GM12878 (cell line): ENCODE results near the gene TTC39B. TPM values are rescaled to one million over a fixed set of nuclear protein-coding genes. Genes with fewer than 3 reads are reported as not detected.

Experiments
- ATAC-seq: fragments of 200-7000 bp; cut with Tn5 transposase; 3 replicates; pipeline ENCODE4 v1.9.1; 2020; ENCODE audit warnings: mild to moderate bottlenecking, moderate library complexity
- BruUV-seq: library from RNA; stranded (reverse); fragments of 400-500 nt; replicated peaks from 2 replicates; lab custom pipeline; 2021; lab: Mats Ljungman, UMichigan
- CTCF ChIA-PET: fragments of 300-600 bp; sonication (Branson Sonifier 250); formaldehyde crosslinking; extraction: SDS; loops from one replicate; lab custom pipeline; 2021; ENCODE audit warnings: inconsistent platforms; lab: Yijun Ruan, JAX
- POLR2A ChIA-PET: fragments of 350-600 bp; formaldehyde crosslinking; extraction: SDS; loops from one replicate; lab custom pipeline; 2021; ENCODE audit warnings: inconsistent platforms; lab: Charles Lee
- RAD21 ChIA-PET: fragments of 300-600 bp; sonication (Branson Sonifier 250); formaldehyde crosslinking; loops from one replicate; lab custom pipeline; 2023; ENCODE audit warnings: antibody characterized with exemption; ENCODE audit not compliant: unreplicated experiment; lab: Charles Lee
- SMC1A ChIA-PET: fragments of 300-600 bp; sonication (Branson Sonifier 250); formaldehyde crosslinking; loops from one replicate; lab custom pipeline; 2023; ENCODE audit not compliant: unreplicated experiment, uncharacterized antibody; lab: Charles Lee
- DNase-seq: peaks from one replicate; pipeline ENCODE4 v3.0.0-alpha.2; 2011; ENCODE audit warnings: low read depth, low spot score
- FAIRE-seq: peaks from 3 replicates; lab custom pipeline; 2011; peaks lifted over from hg19 to GRCh38; lab: Jason Lieb, UNC
- H2AFZ ChIP-seq: 2 replicates; pipeline ENCODE4 v1.6.0; 2011; ENCODE audit warnings: low read depth, low read length, control low read depth; ENCODE audit not compliant: control insufficient read depth
- H3K27ac ChIP-seq: 2 replicates; pipeline ENCODE4 v1.5.1; 2011; ENCODE audit warnings: control low read depth; ENCODE audit not compliant: control insufficient read depth, insufficient read depth
- H3K27me3 ChIP-seq, 2 experiments: replicated peaks in 1 of 2; 2 replicates each; pipeline versions ENCODE4 v1.6.0 to v1.6.1; 2011; ENCODE audit warnings: low read length in 1 of 2; ENCODE audit not compliant: control insufficient read depth in 2 of 2, insufficient read depth in 2 of 2
- H3K36me3 ChIP-seq, 2 experiments: 2 replicates each; pipeline ENCODE4 v1.5.1; 2011; ENCODE audit warnings: low read length in 1 of 2; ENCODE audit not compliant: control insufficient read depth in 2 of 2, insufficient read depth in 2 of 2
- H3K4me1 ChIP-seq: 2 replicates; pipeline ENCODE4 v1.6.1; 2011; ENCODE audit warnings: mild to moderate bottlenecking, low read length, moderate library complexity, mixed read lengths; ENCODE audit not compliant: control insufficient read depth, insufficient read depth
- H3K4me2 ChIP-seq: 2 replicates; pipeline ENCODE4 v1.6.0; 2011; ENCODE audit warnings: control low read depth; ENCODE audit not compliant: control insufficient read depth, insufficient read depth
- H3K4me3 ChIP-seq: fragments of 200-600 bp; sonication (generic); 2 replicates; pipeline ENCODE4 v1.5.1; 2016
- H3K79me2 ChIP-seq: 2 replicates; pipeline ENCODE4 v1.6.0; 2011; ENCODE audit warnings: low read length; ENCODE audit not compliant: control insufficient read depth, insufficient read depth
- H3K9ac ChIP-seq: 2 replicates; pipeline ENCODE4 v1.8.0; 2011; ENCODE audit warnings: low read length, control low read depth, mixed read lengths; ENCODE audit not compliant: control insufficient read depth, insufficient read depth
- H3K9me3 ChIP-seq: replicated peaks from 3 replicates; pipeline ENCODE4 v1.5.1; 2011; ENCODE audit warnings: mild to moderate bottlenecking, low read length; ENCODE audit not compliant: control insufficient read depth, insufficient read depth
- H4K20me1 ChIP-seq: 2 replicates; pipeline ENCODE4 v1.6.0; 2011; ENCODE audit not compliant: control insufficient read depth, insufficient read depth
- ETV6 ChIP-seq, 2 experiments: fragments of 450-650 bp in 1 of 2; IDR thresholded peaks in 1 of 2; conservative IDR thresholded peaks in 1 of 2; 2 replicates each; pipeline ENCODE4 v1.6.1; 2014; ENCODE audit warnings: antibody characterized with exemption in 1 of 2, borderline replicate concordance in 1 of 2, low read depth in 1 of 2, mild to moderate bottlenecking in 1 of 2, moderate library complexity in 1 of 2
- IKZF2 ChIP-seq, 2 experiments: fragments of 450-650 bp; IDR thresholded peaks; 2 replicates each; pipeline ENCODE4 v1.6.1; 2017; ENCODE audit warnings: mild to moderate bottlenecking in 2 of 2, moderate library complexity in 2 of 2
- IRF4 ChIP-seq: IDR thresholded peaks from 2 replicates; pipeline ENCODE4 v1.6.1; 2011; ENCODE audit warnings: low read depth, low read length
- POLR2AphosphoS2 ChIP-seq: IDR thresholded peaks from 2 replicates; pipeline ENCODE4 v1.6.1; 2011; ENCODE audit warnings: low read depth, mild to moderate bottlenecking, low read length, improper control_type of control experiment, moderate library complexity
- SPI1 ChIP-seq: IDR thresholded peaks from 2 replicates; pipeline ENCODE4 v1.6.1; 2011; ENCODE audit warnings: low read depth, mild to moderate bottlenecking, low read length, moderate library complexity, borderline replicate concordance; ENCODE audit not compliant: insufficient read depth
- TCF7 ChIP-seq: IDR thresholded peaks from 2 replicates; pipeline ENCODE4 v1.6.1; 2014; ENCODE audit warnings: antibody characterized with exemption, borderline replicate concordance
- ZBED1 ChIP-seq: IDR thresholded peaks from 2 replicates; pipeline ENCODE4 v1.6.1; 2016; ENCODE audit warnings: borderline replicate concordance
- WGBS: methylation state at CpG from one replicate; pipeline ENCODE4 v1.1.6; 2016; ENCODE audit warnings: low lambda C conversion rate; ENCODE audit not compliant: insufficient replicate concordance, insufficient coverage; ENCODE audit errors: missing lambda C conversion rate; 5-methylcytosine and 5-hydroxymethylcytosine counted together
- in situ Hi-C: fragments of 300-500 bp; cut with MboI; formaldehyde crosslinking; loops from 9 replicates; pipeline ENCODE4 v1.14.3; 2018; ENCODE audit warnings: mixed read lengths
- intact Hi-C: fragments of 100-400 bp; cut with micrococcal nuclease; formaldehyde crosslinking; loops from one replicate; pipeline ENCODE4 v1.14.2; 2022; ENCODE audit not compliant: unreplicated experiment
- polyA plus RNA-seq, 11 experiments: library from polyadenylated mRNA; depleted of rRNA in 4 of 11; unstranded in 6 of 11; stranded (reverse) in 5 of 11; fragments of >200 nt; fragmentation: Nextera tagmentation in 4 of 11; fragmentation: Illumina TruSeq in 1 of 11; extraction: Ambion mirVana in 4 of 11; extraction: Trizol in 1 of 11; gene quantifications; 1 replicate in 1 of 11; 2 replicates in 10 of 11; pipeline versions ENCODE4 v1.2.1 to v1.2.3, GENCODE V29; 2011 to 2016; ENCODE audit warnings: inconsistent platforms in 2 of 11, missing spikeins in 2 of 11, low read depth in 1 of 11
- total RNA-seq, 4 experiments: library from RNA; depleted of rRNA in 3 of 4; stranded (reverse); fragments of >200 nt in 3 of 4; fragmentation: Illumina TruSeq in 1 of 4; extraction: Trizol in 1 of 4; gene quantifications; 2 replicates each; pipeline versions ENCODE4 v1.2.1 to v1.2.3, GENCODE V29; 2013 to 2021
- TF ChIP-seq, protein P1 (sequence below): IDR thresholded peaks from 2 replicates; pipeline ENCODE4 v1.6.1; 2012; ENCODE audit warnings: low read length, inconsistent platforms
- TF ChIP-seq, protein P2 (sequence below): fragments of 450-650 bp; IDR thresholded peaks from 2 replicates; pipeline ENCODE4 v1.6.1; 2017; ENCODE audit warnings: low read depth, mild to moderate bottlenecking, moderate library complexity

TTC39B gene
- total and polyA plus RNA-seq, 10 of the 15 experiments (the other 5 are each of a cell fraction or from before 2014, with no cell fraction given) = 0.68 to 2.5 (median 1.5) TPM

DNA sequence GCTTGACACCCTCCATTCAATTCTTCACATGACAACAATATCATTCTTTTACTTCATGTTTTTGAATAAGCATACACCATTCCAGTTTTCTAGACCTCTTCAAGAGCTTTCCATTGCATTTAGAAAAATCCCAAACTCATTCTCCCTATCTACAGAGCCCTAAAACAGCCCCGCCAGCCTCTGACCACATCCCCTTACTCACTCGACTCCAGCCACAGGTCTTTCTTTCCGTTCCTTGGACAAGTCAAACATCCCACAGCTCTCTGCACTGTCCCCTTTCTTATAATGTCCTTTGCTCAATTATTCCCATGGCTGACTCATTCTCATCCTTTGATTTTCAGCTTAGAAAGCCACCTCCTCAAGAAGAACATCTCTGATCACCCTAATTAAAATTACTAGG, 38.2 kb downstream of the TTC39B start:
- SMC1A ChIA-PET = no interaction called here
- Histone ChIP-seq H2AFZ (no peak overlapping the region), H3K9me3 (no peaks in the 10 kb centered on the region), H3K79me2 (no peaks in the 10 kb centered on the region), H3K36me3 (no peaks in the 10 kb centered on the region), H3K4me1 (no peaks in the 10 kb centered on the region), H3K4me3 (no peak overlapping the region), H3K4me2 (no peak overlapping the region), H3K27me3 (no peaks in the 10 kb centered on the region), H3K27ac (no peak overlapping the region), H3K9ac (no peak overlapping the region), H4K20me1 (no peaks in the 10 kb centered on the region)
- intact Hi-C loops = no loop called here
- in situ Hi-C loops = no loop called here
- 8% methylated on average over 3 of the region's 3 CpGs for WGBS
- RAD21 ChIA-PET = no interaction called here
- no TSS peak for BruUV-seq
- DNase-seq = no peak
- POLR2A ChIA-PET = interaction anchor here (0.5 kb wide), 1 partner anchor 216 kb away, joined by 4 read pairs; no protein-coding TSS in a partner anchor
- no peak for FAIRE-seq
- CTCF ChIA-PET = interaction anchor here (1.2 kb wide), 1 partner anchor 9 kb away, joined by 7 read pairs; no protein-coding TSS in a partner anchor
- no peak for ATAC-seq
- TF ChIP-seq TCF7 (no peak), ETV6 (conservative IDR thresholded peaks at IDR 0.05 in 1 of 2, IDR thresholded peaks at IDR 0.05 in 1 of 2; ENCODE audit: borderline replicate concordance in 1 of 2, low read depth in 1 of 2) (no peak), SPI1 (no peak), ZBED1 (no peak), POLR2AphosphoS2 (no peak), IRF4 (no peak), IKZF2 (IDR thresholded peaks at IDR 0.05) (no peak)
- TF ChIP-seq, protein P1, sequence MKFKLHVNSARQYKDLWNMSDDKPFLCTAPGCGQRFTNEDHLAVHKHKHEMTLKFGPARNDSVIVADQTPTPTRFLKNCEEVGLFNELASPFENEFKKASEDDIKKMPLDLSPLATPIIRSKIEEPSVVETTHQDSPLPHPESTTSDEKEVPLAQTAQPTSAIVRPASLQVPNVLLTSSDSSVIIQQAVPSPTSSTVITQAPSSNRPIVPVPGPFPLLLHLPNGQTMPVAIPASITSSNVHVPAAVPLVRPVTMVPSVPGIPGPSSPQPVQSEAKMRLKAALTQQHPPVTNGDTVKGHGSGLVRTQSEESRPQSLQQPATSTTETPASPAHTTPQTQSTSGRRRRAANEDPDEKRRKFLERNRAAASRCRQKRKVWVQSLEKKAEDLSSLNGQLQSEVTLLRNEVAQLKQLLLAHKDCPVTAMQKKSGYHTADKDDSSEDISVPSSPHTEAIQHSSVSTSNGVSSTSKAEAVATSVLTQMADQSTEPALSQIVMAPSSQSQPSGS = no peak
- TF ChIP-seq, protein P2, sequence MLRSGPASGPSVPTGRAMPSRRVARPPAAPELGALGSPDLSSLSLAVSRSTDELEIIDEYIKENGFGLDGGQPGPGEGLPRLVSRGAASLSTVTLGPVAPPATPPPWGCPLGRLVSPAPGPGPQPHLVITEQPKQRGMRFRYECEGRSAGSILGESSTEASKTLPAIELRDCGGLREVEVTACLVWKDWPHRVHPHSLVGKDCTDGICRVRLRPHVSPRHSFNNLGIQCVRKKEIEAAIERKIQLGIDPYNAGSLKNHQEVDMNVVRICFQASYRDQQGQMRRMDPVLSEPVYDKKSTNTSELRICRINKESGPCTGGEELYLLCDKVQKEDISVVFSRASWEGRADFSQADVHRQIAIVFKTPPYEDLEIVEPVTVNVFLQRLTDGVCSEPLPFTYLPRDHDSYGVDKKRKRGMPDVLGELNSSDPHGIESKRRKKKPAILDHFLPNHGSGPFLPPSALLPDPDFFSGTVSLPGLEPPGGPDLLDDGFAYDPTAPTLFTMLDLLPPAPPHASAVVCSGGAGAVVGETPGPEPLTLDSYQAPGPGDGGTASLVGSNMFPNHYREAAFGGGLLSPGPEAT = no peak
